Activated T-cell treated with anti-CD3 and anti-CD28 coated beads for 24 hours (primary cell): Measurements from ENCODE around the gene RAB3IL1.

ENCODE experiments used
- DNase-seq: peaks from one replicate; pipeline ENCODE4 v3.0.0-alpha.2; 2020; ENCODE audit warnings: low read depth

RAB3IL1 gene

DNA sequence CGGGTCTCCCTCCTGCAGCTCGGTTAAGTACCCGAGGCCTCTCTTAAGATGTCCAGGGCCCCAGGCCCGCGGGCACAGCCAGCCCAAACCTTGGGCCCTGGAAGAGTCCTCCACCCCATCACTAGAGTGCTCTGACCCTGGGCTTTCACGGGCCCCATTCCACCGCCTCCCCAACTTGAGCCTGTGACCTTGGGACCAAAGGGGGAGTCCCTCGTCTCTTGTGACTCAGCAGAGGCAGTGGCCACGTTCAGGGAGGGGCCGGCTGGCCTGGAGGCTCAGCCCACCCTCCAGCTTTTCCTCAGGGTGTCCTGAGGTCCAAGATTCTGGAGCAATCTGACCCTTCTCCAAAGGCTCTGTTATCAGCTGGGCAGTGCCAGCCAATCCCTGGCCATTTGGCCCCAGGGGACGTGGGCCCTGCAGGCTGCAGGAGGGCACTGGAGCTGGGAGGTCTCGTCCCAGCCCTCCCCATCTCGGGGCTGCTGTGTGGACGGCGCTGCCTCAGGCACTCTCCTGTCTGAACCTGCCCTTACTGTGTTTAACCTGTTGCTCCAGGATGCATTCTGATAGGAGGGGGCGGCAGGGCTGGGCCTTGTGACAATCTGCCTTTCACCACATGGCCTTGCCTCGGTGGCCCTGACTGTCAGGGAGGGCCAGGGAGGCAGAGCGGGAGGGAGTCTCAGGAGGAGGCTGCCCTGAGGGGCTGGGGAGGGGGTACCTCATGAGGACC lies 51.0 kb downstream of the RAB3IL1 start:
- no peak for DNase-seq

DNA sequence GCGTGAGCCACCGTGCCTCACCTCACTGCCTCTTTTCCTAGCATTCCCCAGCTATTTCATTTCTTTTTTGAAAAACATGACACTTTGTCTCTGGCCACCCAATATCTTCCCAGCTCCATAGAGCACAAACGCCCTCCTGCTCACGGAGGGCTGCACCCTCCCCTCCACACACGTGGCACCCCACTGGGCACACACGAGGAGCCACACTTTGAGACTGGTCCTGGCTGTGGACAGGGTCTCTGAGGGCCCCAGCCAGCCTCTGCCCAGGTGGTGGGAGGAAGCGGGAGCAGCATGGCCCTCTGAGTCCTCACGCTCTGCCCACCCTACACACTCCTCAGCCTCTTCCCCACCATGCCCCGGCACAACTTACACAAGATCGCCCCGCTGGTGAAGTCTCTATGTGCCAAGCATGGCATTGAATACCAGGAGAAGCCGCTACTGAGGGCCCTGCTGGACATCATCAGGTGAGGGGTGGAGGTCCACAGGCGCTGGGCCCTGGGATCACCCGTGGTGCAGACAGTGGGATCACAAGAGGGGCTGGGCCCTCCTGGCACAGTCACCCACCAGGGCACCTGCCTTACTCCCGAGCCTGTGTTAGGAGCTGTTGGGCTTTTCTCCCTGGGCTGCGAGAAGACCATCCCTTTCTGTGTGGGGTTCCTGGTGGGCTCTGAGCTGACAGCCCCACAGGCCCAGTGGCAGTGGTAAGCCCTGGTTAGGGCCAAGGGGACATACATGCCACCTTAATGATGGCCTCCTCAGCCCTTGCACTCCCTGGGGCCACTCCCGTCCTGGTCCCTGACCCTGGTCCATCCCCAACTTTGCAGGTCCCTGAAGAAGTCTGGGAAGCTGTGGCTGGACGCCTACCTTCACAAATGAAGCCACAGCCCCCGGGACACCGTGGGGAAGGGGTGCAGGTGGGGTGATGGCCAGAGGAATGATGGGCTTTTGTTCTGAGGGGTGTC lies 52.3 kb downstream of the RAB3IL1 start:
- no peak for DNase-seq

DNA sequence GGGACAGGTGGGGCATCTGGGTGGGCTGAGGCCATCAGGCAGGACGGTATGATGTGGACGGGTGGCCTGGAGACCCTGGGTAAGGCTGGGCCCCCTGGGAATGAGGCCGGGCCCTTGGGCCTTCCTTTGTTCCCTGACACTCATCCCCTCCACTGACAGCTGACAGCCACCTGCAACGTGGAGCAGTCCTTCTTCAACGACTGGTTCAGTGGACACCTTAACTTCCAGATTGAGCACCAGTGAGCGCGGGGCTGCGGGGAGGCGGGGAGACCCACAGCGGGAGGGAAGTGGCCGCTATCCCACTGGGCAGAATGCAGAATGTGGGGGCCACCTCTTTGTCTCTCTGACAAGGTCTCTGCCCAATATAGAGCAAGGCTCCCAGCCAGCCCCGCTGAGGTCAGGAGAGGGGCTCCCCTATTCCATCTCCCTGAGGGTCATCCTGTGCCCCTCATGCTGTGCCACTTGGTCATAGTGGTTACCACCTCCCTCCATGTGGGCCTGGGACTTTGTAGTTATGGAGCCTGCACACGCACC lies 53.8 kb downstream of the RAB3IL1 start:
- DNase-seq = no peak

DNA sequence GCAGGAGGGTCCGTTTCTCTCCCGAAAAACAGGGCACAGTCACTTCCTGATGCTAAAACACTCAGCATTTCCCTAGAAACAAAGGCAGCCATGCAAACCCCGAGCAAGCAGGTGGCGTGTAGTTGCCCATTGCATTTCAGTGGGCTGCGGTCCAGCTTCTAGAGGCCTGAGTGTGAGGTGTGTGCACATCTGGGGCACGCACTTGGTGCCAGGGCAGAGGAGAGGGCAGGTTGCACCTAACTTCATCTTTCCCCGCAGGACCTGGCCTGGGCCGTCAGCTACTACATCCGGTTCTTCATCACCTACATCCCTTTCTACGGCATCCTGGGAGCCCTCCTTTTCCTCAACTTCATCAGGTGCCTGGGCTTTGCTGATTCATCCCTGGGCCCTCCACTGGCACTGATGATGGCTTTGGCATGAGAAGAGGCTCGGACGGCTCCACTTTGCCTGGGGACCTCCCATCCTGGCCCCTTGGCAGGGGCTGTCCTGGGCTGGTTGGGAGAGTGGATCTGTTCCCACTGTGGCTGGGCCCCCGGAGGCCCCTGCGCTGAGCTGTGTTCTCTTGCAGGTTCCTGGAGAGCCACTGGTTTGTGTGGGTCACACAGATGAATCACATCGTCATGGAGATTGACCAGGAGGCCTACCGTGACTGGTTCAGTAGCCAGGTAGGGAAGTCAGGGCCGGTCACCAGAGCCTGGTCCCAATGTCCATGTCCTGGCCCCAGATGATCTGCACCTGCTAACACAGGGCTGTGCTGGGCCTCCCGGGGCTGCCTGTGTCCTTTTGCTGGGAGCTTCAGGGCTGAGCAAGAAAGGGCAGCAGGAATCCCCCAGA lies 54.4 kb downstream of the RAB3IL1 start:
- no peak for DNase-seq

DNA sequence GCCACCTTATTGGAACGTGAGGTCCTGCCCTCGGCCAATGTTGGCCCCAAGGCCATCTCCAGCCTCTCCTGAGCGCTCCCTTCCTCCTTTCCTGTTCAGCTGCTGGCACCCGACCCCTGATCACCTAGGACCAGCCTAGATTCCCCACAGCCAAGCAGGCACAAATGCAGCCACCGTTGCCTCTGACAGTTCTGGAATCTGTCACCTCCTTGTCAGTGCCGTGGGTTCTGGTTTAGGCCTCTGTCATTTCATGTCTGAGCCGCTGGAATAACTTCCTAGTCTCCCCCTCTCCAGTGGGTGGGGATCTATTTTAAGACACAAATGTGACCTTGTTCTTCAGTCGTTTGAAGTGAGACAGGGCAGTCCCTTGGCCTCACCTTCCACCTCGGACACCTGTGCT lies 55.7 kb downstream of the RAB3IL1 start:
- no peak for DNase-seq

DNA sequence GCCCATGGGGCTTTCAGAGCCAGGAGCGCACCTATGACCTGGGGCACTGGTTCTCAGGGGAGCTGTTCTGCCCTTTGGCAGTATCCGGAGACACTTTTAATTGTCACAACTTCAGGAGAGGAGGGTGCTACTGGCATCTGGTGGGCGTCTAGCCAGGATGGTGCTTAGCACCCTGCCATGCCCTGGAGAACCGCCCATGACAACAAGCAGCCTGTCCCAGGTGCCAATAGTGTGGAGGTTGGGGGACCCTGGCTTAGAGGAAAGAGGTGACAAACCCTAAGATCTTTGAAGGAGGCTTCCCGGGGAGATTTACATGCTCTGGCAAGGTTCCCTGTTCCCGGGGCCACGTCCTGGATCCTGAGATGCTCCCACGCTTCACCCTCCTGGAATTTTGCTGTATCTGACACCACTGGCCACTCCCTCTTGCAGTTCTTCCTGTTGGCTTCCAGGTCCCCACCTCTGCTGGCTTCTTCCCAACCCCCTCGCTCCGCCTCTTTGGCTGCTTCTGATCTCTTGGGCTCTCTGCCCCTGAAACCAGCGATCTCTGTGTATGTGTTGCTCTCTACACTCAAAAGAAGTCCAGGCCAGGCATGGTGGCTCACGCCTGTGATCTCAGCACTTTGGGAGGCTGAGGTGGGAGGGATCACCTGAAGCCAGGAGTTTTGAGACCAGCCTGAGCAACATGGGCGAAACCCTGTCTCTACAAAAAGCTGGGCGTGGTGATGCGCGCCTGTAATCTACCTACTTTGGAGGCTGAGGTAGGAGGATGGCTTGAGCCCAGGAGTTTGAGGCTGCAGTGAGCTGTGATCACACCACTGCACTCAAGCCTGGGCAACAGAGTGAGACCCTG lies 57.1 kb downstream of the RAB3IL1 start:
- no peak for DNase-seq

DNA sequence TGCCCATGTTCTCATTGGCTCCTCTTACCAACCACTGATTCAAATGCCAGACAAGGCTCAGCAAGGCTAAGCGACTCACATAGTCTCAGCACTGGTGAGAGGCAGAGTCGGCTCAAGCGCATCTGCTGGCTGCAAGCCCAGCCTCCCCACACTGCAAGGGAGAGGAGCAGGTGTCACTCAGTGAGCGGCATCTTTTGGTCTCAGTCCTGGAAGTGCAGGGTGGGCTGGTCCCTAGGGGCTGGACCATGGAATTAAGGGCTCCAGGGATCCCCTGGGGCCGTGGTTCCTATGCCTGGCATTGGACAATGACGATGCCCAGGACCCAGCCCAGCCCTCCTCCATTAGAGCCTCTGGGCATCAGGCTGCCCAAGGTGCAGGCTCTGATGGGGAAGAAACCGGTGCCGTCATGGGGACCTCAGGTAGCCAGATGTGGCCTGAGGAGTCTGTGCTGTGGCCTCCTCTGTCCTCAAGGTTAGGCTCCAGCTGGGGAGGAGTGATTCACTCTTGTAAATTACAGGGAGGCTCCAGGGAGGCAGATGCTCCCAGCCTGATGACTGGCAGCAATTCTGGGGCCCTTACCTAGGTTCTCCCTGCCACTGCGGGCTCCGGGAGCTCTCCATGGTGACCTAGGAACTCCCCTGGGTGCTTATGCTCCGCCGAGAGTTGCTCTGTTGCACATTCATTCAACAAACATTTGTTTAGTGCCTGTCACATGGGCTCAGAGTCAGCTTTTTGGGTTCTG lies 61.3 kb downstream of the RAB3IL1 start:
- DNase-seq = no peak

DNA sequence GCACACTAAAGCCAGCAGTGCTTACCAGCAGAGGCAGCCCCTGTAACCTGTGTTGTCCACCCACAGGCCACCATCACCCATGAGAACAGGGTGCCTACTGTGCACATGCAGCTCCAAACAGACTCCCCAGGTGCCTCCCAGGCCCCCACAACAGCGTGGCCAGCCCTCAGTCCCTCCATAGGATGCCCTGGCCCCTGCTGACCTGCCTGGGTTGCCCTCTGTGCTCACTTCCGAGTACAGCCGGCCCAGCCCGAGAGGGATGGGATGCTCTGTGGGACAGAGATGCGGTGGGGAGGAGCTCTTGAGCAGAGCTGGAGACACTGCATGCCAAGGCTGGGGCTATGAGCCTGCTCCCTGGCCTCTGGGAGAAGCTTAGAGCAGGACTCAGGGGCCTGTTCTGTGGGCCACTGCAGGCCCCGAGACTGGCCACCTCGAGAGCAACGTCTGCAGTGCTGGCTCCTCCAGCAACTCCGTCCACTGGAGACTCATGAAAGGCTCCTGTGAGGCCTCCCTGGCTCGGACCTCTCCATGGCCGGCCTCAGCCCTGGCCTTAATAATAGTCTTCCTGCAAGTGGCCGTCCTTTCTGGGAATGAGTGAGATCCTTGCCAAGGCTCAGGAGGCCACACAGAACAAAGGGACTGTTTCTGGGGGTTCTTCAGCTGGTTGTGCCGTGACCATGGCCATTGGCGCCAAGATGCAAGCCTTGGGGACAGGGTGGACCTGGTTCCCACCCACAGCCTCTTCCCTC lies 62.2 kb downstream of the RAB3IL1 start:
- no peak for DNase-seq

DNA sequence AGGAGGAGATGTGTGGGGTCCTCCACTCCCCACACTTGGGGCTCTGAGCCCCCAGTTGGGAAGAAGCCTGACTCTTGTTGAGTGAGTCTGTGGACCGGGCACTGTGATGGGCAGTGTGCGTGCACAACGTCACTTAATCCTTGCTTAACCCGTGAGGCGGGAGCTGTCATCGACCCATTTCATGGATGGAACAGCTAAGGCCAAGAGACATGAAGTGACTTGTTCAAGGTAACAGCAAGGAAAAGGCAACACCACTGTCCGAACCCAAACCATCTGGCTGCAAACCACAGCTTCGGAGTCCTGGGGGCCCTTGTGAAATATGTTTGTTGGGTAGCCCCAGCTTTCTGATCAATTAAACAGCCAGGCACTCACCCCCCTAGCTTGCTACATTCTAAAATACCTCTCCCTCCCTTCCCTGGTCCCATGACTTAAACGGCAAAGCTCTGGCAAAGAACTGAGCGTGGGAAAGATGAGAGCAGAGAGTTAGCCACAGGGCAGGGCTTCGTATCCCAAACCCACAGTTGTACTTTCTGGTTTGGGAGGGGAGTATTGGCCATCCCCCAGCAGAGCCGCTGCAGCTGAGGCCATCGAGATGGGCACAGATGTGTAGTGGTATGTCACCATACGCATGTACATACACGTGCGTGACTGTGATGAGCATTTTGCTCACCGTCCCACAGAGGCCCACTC lies 63.0 kb downstream of the RAB3IL1 start:
- no peak for DNase-seq

DNA sequence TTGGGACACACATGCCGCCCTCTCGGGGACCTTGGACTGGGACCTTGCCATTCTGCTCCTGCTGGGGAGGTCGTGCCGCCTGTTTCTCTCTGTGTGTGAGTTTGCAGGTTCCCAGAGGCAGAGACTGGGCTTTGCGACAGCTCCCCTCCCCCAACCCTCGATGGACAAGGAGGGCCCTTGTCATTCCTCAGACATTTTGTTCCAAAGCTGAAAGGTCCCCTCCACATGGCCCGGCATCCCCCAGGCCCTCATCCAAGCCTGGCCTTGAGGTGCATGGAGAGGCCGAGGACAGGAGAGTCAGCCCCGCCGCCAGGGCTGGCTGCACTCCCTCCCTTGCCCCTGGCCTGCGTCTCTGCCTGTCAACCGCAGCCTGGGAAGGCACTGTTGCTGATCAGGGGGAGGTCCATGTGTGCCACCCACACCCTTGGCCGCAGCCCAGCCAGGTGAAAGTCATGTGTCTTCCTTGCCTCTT lies 63.6 kb downstream of the RAB3IL1 start:
- DNase-seq = no peak

DNA sequence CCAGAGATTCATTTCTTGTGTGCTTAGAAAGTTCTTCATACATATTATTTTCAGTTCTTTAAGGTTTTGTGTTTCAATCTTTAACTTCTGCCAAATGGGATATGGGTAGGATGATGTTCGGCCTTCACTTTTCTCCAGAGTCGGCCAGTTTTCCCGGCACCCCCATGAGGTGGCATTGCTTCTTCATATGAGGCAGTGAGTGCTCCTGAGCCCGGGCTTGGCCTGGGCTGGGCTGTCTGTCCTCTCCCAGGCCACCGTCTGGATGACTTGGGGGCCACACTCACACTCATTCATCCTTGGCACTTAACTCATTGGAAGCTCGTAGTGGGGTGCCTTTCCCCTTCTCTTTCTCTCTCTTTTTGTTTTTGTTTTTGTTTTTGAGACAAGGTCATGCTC lies 65.5 kb downstream of the RAB3IL1 start:
- no peak for DNase-seq

DNA sequence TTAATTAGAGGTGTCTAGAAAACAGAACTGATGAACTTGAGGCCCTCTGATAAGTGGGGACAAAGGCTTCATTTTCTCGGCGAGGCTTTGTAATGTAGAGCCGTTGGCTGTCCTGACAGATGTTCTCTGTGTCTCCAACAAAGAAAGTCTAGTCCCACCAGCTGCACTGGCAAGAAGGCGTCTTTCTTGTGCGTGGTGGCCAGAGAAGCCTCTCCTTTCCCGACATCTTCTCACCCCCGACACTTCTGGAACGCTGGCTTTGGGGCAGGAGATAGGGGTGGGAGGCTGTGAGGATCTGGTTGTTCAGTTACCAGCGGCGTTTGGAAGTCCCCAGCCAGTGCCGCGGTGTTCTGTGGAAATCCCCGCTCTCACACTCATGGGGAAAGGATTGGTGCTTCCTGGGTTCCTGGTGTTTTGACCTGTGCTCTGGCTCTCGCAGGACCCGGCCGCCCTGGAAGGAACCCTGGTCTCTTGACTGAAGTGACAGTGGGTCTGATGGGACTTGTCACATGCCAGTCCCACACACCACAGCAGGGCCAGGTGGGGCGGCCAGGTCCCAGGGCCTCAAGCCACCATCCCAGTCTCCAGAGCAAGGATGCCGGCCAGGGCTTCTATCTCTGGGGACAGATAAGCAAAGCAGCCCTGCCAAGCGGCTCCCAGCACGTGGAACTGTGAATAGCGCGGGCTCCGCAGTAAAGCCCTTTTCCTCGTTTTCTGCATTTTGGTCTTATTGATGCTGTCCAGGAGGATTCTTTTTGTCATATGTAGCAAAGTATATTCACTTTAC lies 66.1 kb downstream of the RAB3IL1 start:
- DNase-seq = no peak

DNA sequence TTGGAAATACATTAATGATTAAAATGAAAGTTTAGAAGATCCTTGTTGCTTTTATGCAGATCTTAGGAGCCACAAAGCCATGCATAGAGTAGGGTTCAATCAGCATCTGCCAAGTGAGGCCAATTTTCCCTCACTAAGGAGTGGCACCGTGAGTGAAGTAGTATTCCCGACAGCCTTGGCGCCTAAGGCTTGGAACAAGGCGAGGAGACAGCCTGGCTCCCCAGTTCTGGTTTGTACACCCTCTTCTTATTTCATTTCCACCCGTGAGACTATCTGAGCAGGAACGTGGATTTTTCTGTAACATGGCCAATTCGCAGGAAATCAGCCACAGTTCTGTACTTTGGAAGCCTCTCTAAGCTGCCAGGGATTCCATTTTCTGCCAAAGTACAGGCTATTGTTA lies 66.7 kb downstream of the RAB3IL1 start:
- DNase-seq = no peak

DNA sequence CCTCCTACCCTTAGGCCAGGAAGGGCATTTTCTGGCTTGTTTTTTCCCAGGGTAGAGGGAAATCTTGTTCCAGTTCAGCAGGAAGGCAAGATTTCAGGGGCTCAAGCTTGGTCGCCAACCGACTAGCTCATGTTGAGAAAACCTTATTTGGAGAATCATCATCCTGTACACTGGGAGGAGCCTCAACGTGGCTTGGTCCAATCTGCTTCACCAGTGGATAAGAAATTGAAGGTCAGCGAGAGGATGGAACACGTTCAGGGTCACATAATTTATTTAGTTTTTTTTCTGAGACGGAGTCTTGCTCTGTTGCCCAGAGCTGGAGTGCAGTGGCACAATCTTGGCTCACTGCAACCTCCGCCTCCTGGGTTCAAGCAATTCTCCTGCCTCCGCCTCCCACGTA lies 68.7 kb downstream of the RAB3IL1 start:
- DNase-seq = no peak

DNA sequence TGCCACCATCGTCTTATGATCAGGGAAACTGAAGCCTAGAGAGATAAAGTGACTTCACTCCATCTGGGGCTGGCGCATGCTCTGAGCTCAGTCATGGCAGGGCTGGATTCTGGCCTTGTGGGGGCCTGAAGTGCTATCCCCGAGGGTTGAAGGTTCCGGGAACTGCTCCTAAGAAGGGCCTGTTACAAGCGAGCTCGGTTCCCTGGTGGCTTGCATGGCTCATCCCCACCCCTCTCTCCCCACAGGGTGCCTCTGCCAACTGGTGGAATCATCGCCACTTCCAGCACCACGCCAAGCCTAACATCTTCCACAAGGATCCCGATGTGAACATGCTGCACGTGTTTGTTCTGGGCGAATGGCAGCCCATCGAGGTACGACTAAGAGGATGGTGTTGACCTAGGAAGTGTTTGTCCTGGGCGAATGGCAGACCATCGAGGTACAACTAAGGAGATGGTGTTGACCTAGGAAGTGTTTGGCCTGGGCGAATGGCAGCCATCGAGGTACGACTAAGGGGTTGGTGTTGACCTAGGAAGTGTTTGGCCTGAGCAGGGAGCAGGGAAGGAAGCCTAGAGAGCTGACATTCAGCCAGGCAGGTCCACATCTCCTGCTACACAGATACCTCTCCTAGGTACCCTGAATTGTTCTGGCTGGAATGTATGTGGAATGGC lies 69.3 kb downstream of the RAB3IL1 start:
- DNase-seq = no peak
